ENCODE data around the gene STOML1. TPM values are rescaled to one million over a fixed set of nuclear protein-coding genes. Genes with fewer than 3 reads are reported as not detected.

The STOML1 gene
- total RNA-seq, 1 donor from 2014 or later = 15.3 TPM

DNA sequence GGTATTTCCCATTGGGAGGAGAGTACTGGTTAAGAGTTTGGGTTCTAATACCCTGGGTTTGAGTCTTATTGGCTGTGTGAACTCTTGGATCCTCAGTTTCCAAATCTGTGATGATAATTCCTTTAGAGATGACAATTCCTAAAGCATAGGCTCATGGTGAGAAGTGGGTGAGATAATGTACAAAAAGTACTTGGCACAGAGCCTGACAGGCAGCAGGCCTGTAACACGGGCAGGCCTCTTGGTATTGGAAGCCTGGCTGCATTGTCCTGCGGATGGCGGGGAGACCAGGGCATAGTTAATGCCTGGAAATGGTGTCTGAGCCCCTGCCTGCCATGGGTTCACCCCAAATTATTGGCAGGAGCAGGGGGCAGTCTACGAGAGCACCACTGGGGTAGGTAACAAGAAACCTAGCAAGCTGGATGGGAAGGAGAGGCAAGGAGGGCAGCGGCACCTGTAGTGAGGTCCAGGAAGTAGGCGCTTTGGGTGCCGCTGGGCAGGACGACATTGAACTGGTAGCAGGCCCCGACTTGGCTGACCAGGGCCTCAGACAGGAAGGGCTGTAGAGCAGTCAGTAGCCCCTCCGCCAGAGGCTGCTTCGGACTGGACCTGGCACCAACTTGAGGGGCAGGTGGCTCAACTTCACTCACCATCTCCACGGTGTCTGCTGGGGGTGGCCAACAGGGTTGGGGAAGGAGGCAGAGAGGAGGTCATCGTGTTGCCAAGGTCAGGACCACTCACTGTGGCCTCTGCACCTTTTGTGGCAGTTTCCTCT, 7.7 kb downstream of the STOML1 start:
- peak overlapping the region; percentile 97 to 99 for H3K27ac ChIP-seq
- no peaks in the 10 kb centered on the region for H3K27me3 ChIP-seq
- intact Hi-C loops (cut with DNase I) = no loop called here
- TF ChIP-seq, protein P1, sequence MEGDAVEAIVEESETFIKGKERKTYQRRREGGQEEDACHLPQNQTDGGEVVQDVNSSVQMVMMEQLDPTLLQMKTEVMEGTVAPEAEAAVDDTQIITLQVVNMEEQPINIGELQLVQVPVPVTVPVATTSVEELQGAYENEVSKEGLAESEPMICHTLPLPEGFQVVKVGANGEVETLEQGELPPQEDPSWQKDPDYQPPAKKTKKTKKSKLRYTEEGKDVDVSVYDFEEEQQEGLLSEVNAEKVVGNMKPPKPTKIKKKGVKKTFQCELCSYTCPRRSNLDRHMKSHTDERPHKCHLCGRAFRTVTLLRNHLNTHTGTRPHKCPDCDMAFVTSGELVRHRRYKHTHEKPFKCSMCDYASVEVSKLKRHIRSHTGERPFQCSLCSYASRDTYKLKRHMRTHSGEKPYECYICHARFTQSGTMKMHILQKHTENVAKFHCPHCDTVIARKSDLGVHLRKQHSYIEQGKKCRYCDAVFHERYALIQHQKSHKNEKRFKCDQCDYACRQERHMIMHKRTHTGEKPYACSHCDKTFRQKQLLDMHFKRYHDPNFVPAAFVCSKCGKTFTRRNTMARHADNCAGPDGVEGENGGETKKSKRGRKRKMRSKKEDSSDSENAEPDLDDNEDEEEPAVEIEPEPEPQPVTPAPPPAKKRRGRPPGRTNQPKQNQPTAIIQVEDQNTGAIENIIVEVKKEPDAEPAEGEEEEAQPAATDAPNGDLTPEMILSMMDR (IDR thresholded peaks at IDR 0.05) = no peak
- peaks cover 28 to 51% of the 10 kb centered on the region in 2 donors for H3K4me1 ChIP-seq
- H3K36me3 ChIP-seq = peaks cover 0 to 17% of the 10 kb centered on the region in 2 donors
- H3K4me3 ChIP-seq = no peak overlapping the region
- H3K9me3 ChIP-seq = no peaks in the 10 kb centered on the region
- no peak for DNase-seq (ENCODE audit: low spot score in 2 of 2)

DNA sequence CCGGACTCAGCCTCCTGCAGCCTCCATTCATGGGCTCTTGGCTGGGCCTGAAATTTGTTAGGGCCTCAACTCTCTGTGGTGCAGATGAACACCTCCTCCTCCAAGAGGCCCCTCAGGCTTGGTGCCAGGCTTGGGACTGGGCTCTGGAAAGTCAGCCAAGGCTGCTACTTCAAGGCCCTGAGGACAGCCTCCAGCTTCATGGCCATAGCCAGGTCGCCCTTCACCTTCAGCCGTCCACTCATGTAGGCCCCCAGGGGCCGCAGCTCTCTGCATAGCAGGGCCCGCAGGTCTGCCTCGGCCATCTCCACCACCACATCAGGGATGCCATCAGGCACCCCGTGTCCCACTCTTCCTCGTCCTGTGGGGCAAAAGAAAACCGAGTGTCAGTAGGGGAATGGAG, 8.3 kb downstream of the STOML1 start:
- peak overlapping the region; percentile 97 to 99 for H3K27ac ChIP-seq
- intact Hi-C loops (cut with DNase I) = loop anchor here (1.0 kb wide), 1 partner anchor 9 kb away; the partner anchor contains the start of gene STOML1
- H3K9me3 ChIP-seq = no peaks in the 10 kb centered on the region
- H3K4me3 ChIP-seq = no peak overlapping the region
- TF ChIP-seq, protein P1 (IDR thresholded peaks at IDR 0.05) = no peak
- no peak for DNase-seq (ENCODE audit: low spot score in 2 of 2)
- peaks cover 0 to 15% of the 10 kb centered on the region in 2 donors for H3K36me3 ChIP-seq
- no peaks in the 10 kb centered on the region for H3K27me3 ChIP-seq
- peaks cover 25 to 45% of the 10 kb centered on the region in 2 donors for H3K4me1 ChIP-seq

DNA sequence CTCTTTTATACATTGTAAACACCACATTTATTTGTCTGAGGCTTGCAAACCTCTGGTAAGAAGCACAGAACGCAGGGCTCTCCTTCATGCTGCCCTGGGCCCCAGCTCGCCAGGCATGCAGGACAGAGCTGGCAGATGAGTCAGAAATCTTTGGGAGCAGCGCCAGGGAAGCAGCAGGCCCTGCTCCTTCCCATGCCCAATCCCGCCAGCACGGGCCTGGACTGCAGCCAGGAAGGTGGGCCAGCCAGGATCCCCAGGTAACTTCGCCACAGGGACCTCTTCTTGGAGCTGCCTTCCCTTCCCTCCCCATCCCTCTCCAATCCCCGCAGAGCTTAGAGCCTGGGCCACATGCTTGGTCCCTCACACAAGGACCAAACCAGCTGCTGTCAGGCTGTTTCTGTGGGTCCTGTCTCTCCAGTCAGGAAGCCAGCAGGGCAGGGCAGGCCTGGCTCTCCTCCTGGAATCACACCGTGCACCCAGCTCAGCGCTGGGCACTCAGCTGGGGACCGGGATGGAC, 8.8 kb downstream of the STOML1 start:
- peaks cover 0 to 10% of the 10 kb centered on the region in 2 donors for H3K36me3 ChIP-seq
- no peaks in the 10 kb centered on the region for H3K27me3 ChIP-seq
- DNase-seq (ENCODE audit: low spot score in 2 of 2) = peak in 1 of 2 donors; percentile 81
- peak overlapping the region; percentile 97 to 99 for H3K27ac ChIP-seq
- intact Hi-C loops (cut with DNase I) = loop anchor here (1.0 kb wide), 1 partner anchor 9 kb away; the partner anchor contains the start of gene STOML1
- TF ChIP-seq, protein P1 (IDR thresholded peaks at IDR 0.05) = no peak
- no peaks in the 10 kb centered on the region for H3K9me3 ChIP-seq
- H3K4me3 ChIP-seq = peak overlapping the region in 1 of 2 donors; percentile 40
- peaks cover 25 to 44% of the 10 kb centered on the region in 2 donors for H3K4me1 ChIP-seq

DNA sequence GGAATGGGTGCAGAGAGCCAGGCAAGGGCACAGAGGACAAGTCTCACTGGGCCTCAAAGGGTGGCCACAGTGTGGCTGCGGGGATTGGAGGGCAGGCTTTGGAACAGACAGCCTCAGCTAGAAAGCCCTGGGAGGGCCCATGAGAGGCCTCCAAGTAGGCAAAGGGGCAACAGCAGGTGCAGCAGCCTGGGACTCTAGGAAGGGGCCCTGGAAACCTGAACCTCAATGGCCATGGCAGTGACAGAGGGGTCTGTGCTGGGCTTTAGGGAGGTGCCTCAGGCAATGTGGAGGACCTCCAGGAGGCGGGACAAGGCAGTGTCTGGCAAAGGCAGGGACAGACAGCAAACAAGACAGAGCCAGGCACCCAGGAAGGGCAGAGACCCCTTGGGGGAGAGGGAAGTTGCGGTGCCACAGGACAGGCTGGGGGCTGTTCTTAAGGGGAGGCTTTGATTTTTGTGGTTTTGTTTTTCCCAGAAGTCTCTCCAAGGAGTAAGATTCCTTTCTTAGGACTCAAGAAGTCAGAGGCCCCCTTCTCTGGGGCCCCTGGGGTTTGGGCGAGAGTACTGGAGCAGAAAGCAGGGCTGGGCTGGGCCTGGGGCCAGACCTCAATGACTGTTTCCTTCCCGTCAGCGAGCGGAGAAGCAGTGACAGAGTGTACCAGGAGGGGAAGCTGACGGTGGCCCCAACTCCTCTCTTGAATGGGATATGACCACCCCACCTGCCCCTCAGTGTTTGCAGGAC, 9.7 kb downstream of the STOML1 start:
- peaks cover 0 to 4% of the 10 kb centered on the region in 2 donors for H3K36me3 ChIP-seq
- H3K9me3 ChIP-seq = no peaks in the 10 kb centered on the region
- DNase-seq (ENCODE audit: low spot score in 2 of 2) = peak; percentile 38 to 95
- H3K27ac ChIP-seq = peak overlapping the region; percentile 97 to 99
- TF ChIP-seq, protein P1 (IDR thresholded peaks at IDR 0.05) = no peak
- intact Hi-C loops (cut with DNase I) = no loop called here
- H3K4me3 ChIP-seq = peak overlapping the region; percentile 27 to 40
- H3K27me3 ChIP-seq = no peaks in the 10 kb centered on the region
- peaks cover 25 to 44% of the 10 kb centered on the region in 2 donors for H3K4me1 ChIP-seq

DNA sequence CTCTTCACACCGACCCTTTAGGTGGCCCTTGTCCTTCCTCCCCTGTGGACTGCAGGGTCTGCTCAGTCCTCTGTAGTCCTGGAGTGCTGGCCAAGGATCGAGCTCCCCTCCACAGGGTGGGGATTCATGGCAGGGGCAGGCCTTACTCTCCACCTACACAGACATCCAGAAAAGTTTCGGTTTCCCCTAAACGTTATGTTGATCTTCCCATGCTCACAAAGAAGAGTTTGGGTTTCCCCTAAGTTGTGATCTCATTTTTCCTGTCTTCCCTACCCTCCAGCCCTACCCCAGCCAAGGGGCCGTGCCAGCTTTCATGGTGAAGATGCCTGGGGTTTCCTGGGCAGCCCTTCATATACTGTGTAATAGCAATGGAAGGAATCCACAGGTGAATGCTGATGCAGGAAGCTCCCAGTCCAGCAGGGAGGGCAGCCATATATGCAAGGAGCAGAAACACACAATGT, 10.3 kb downstream of the STOML1 start:
- Histone ChIP-seq H3K27ac (peak overlapping the region; percentile 97 to 99), H3K4me1 (peaks cover 25 to 44% of the 10 kb centered on the region in 2 donors), H3K9me3 (no peaks in the 10 kb centered on the region), H3K4me3 (peak overlapping the region; percentile 27 to 40), H3K27me3 (no peaks in the 10 kb centered on the region), H3K36me3 (peaks cover 0 to 4% of the 10 kb centered on the region in 2 donors)
- TF ChIP-seq, protein P1 (IDR thresholded peaks at IDR 0.05) = no peak
- DNase-seq (ENCODE audit: low spot score in 2 of 2) = no peak
- intact Hi-C loops (cut with DNase I) = no loop called here
